ENCODE data around the gene RAB1B.

Gene RAB1B

DNA sequence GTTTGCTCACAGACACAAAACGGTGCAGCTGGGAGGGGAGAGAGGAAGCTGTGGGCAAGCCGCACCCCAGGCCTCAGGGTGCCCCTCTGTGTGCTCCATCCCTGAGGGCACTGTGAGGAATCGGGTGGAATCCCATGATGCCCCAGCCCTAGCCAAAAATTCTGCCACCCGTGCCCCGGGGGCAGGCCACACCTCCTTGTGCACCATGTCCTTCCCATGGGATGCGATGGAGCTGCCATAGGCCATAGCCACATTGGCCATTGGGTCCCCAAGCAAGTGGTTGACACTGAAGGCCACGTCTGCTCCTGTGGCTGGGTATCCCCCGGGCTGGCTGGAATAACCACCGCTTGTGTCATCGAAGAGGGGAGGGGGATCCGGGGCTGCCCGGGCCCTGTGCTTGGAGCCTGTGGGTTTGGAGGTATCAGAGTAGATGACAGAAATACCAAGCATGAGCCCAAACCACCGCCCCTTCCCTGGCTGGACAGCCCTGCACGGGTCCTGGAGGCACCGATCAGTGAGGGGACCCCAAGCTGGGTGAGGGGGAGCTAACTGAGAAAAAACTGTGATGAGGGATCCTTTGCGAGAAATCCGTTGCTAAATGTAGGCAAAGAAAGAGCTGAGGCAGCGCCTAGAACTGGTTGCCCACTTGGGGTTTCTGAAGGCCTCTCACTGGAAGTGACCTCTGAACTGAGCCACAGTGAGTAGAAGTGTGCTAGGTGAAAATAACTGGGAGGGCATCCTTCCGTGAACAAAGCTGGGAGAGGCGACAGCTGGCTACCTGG, 19.6 kb downstream of the RAB1B start:
- Mint-ChIP-seq H3K27ac (peak overlapping the region; percentile 91), H3K4me1 (ENCODE audit: low read depth) (peaks cover 16% of the 10 kb centered on the region), H3K27me3 (ENCODE audit: low read depth) (peaks cover 25% of the 10 kb centered on the region), H3K9me3 (no peaks in the 10 kb centered on the region), H3K36me3 (ENCODE audit: low read depth) (peaks cover 3% of the 10 kb centered on the region), H3K4me3 (peak overlapping the region; percentile 92)
- no peak for DNase-seq (ENCODE audit: low spot score)

DNA sequence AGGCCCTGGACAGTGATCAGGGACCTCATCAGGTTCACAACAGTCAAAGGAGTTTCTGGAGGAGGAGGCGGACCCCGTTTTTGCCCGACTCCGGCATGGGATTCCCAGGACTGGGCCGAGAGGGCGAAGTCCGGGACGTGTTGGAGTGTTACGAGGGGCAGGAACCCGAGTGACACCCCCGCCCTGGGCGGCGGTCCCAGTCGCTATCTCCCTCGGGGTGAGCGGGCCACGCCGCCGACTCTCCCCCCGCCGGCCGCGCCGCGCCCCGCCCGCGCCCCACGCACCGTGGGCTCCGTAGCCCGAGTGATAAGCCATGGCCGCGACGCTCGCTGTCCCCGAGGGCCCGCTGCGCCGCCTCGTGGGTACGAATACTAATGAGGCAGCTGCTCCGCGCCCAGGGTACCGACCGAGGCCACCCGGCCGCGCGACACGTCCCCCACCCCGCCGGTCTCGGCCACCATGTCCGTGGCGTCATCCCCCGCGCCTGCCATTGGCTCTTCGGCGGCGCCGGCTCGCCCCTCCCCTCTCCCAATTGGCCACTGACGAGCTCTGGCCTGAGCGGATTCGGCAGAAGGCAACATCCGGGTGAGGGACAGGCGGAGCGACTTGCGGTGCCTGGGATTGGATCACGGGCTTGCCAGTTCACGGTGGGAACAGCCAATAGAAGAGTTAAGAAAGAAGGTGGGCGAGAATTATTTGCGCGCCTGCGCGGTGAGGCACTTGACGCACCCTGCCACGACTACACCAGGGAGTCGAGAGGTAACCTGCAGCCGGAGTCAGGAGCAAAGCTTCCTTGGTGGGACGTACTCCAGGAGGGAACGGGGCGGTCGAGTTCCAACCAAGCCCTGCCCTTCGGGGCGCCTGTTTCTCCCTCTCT, 20.5 kb downstream of the RAB1B start, which contains the start of gene YIF1A:
TSS of gene YIF1A (minus strand) at position 473 of the 877 bp plus-strand sequence. CDS start at position 315, 158 bp downstream.
- Mint-ChIP-seq H3K9me3 (no peaks in the 10 kb centered on the region), H3K27me3 (ENCODE audit: low read depth) (peaks cover 32% of the 10 kb centered on the region), H3K27ac (peak within 1 kb of the TSS; percentile 92), H3K36me3 (ENCODE audit: low read depth) (peaks cover 3% of the 10 kb centered on the region), H3K4me1 (ENCODE audit: low read depth) (peaks cover 16% of the 10 kb centered on the region), H3K4me3 (peak within 1 kb of the TSS; percentile 92)
- DNase-seq (ENCODE audit: low spot score): peak; percentile 99

DNA sequence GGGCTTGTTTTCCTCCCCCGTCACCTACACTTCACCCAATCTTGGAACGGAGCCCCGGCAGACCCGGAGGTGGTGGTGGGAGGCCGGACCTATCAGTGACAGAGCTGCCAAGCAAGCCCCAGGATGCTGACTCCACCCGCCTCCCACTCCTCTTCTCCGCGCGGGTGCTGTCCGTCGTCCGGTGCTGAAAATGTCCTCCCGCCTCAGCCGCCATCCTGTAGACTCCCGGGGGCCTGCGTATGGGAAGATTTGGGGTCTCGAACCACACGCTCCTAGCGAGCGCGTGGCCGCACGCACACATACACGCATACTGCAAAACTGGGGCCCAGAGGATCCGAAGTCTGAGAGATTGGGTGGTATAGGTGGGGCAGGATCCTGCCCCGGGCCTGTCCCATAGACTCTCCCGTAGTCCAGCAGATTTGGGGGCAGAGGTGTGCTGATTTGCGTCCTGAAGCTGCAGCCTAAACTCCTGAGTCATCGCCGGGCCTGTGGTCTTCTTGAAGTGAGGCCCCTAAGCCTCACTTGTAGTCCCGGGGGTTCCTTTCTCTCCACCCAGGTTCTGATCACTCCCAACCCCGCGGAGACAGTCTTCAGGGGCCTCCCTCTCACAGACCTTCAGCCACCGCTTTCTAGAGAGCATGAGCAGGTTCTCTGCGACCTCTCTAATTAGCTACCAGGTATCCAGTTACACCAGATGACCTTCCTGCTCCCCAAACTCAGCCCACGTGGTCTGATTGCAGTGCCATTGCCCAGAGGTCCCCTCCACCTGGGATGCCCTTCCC, 21.3 kb downstream of the RAB1B start:
- Mint-ChIP-seq H3K27ac (peak overlapping the region; percentile 92), H3K27me3 (ENCODE audit: low read depth) (peaks cover 34% of the 10 kb centered on the region), H3K4me1 (ENCODE audit: low read depth) (peaks cover 16% of the 10 kb centered on the region), H3K4me3 (peak overlapping the region; percentile 87), H3K36me3 (ENCODE audit: low read depth) (peaks cover 3% of the 10 kb centered on the region), H3K9me3 (no peaks in the 10 kb centered on the region)
- DNase-seq (ENCODE audit: low spot score): peak; percentile 86

- peak overlapping the region; percentile 87 for H3K4me3 Mint-ChIP-seq
- no peak overlapping the region for H3K27ac Mint-ChIP-seq
- H3K27me3 Mint-ChIP-seq (ENCODE audit: low read depth): peaks cover 34% of the 10 kb centered on the region
- no peaks in the 10 kb centered on the region for H3K9me3 Mint-ChIP-seq
- H3K36me3 Mint-ChIP-seq (ENCODE audit: low read depth): peaks cover 3% of the 10 kb centered on the region
- DNase-seq (ENCODE audit: low spot score): no peak
- H3K4me1 Mint-ChIP-seq (ENCODE audit: low read depth): peaks cover 16% of the 10 kb centered on the region
These were observed 21.8 kb downstream of the RAB1B start for GRCh38 chr11:66290330-66290621.

DNA sequence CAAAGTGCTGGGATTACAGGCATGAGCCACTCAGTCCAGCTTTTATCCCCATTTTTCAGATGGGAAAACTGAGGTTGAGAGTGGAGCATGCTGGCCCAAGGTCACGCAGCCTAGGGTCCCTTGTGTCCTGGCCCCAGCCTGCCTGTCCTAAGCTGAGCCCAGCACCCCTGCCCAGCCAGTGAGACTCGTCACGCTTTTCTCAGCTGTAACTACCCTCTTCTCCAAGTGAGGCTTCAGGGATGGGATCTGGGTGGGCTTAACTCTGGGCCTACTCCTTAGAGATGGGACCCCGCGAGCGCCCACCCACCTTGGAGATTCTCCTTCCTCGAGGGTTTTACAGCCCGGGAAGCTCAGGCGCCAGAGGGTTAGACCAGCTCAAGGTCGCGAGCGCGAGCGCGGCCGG, 22.9 kb downstream of the RAB1B start:
- no peak for DNase-seq (ENCODE audit: low spot score)
- Mint-ChIP-seq H3K27ac (no peak overlapping the region), H3K9me3 (no peaks in the 10 kb centered on the region), H3K36me3 (ENCODE audit: low read depth) (peaks cover 3% of the 10 kb centered on the region), H3K27me3 (ENCODE audit: low read depth) (peaks cover 36% of the 10 kb centered on the region), H3K4me1 (ENCODE audit: low read depth) (peaks cover 16% of the 10 kb centered on the region), H3K4me3 (no peak overlapping the region)

- Mint-ChIP-seq H3K9me3 (no peaks in the 10 kb centered on the region), H3K27me3 (ENCODE audit: low read depth) (peaks cover 37% of the 10 kb centered on the region), H3K4me1 (ENCODE audit: low read depth) (peaks cover 16% of the 10 kb centered on the region), H3K27ac (no peak within 1 kb of the TSS), H3K36me3 (ENCODE audit: low read depth) (peaks cover 3% of the 10 kb centered on the region), H3K4me3 (peak within 1 kb of the TSS; percentile 87)
- DNase-seq (ENCODE audit: low spot score): no peak
These were observed 23.5 kb downstream of the RAB1B start, which contains the start of gene TMEM151A for GRCh38 chr11:66291706-66292542. Gene TMEM151A (plus strand): TSS chr11:66291894. CDS start chr11:66292014, 120 bp downstream.

GRCh38 chr11:66292543-66293332, 24.3 kb downstream of the RAB1B start:
- H3K36me3 Mint-ChIP-seq (ENCODE audit: low read depth): peaks cover 3% of the 10 kb centered on the region
- H3K27ac Mint-ChIP-seq: no peak overlapping the region
- peaks cover 13% of the 10 kb centered on the region for H3K4me1 Mint-ChIP-seq (ENCODE audit: low read depth)
- H3K27me3 Mint-ChIP-seq (ENCODE audit: low read depth): peaks cover 37% of the 10 kb centered on the region
- no peak for DNase-seq (ENCODE audit: low spot score)
- peak overlapping the region; percentile 37 for H3K4me3 Mint-ChIP-seq
- H3K9me3 Mint-ChIP-seq: no peaks in the 10 kb centered on the region

DNA sequence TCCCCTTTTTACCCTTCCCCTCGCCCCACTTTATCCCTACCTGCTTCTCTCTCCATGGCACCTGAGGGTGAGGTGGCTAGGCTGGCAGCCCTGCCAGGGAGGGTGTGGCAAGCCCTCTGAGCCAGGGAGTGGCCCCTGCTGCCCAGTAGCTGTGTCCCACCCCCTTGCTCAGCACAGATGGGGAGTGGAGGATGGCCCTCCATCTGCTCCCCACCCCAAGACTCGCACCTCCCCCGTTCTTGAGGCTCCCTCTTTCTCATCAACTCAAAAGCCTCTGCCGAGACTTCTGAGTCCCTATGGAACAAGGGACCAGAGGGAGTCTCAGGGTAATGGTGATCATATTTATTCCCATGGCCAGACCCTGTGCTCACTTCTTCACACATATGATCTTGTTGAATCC, 24.9 kb downstream of the RAB1B start:
- Mint-ChIP-seq H3K4me1 (ENCODE audit: low read depth) (peaks cover 13% of the 10 kb centered on the region), H3K9me3 (no peaks in the 10 kb centered on the region), H3K27me3 (ENCODE audit: low read depth) (peaks cover 37% of the 10 kb centered on the region), H3K4me3 (peak overlapping the region; percentile 15), H3K36me3 (ENCODE audit: low read depth) (peaks cover 3% of the 10 kb centered on the region), H3K27ac (no peak overlapping the region)
- no peak for DNase-seq (ENCODE audit: low spot score)

GRCh38 chr11:66293777-66294625, 25.6 kb downstream of the RAB1B start:
- Mint-ChIP-seq H3K9me3 (no peaks in the 10 kb centered on the region), H3K27me3 (ENCODE audit: low read depth) (peaks cover 37% of the 10 kb centered on the region), H3K27ac (no peak overlapping the region), H3K4me3 (no peak overlapping the region), H3K4me1 (ENCODE audit: low read depth) (peaks cover 13% of the 10 kb centered on the region), H3K36me3 (ENCODE audit: low read depth) (peaks cover 2% of the 10 kb centered on the region)
- no peak for DNase-seq (ENCODE audit: low spot score)

- peaks cover 1% of the 10 kb centered on the region for H3K36me3 Mint-ChIP-seq (ENCODE audit: low read depth)
- H3K4me1 Mint-ChIP-seq (ENCODE audit: low read depth): peaks cover 5% of the 10 kb centered on the region
- H3K27me3 Mint-ChIP-seq (ENCODE audit: low read depth): peaks cover 34% of the 10 kb centered on the region
- DNase-seq (ENCODE audit: low spot score): no peak
- no peaks in the 10 kb centered on the region for H3K9me3 Mint-ChIP-seq
- H3K4me3 Mint-ChIP-seq: no peak overlapping the region
- no peak overlapping the region for H3K27ac Mint-ChIP-seq
These were observed 26.5 kb downstream of the RAB1B start for GRCh38 chr11:66294626-66295620.

- Mint-ChIP-seq H3K36me3 (ENCODE audit: low read depth) (peaks cover under 1% of the 10 kb centered on the region), H3K9me3 (no peaks in the 10 kb centered on the region), H3K27me3 (ENCODE audit: low read depth) (peaks cover 17% of the 10 kb centered on the region)
These were observed 29.2 kb downstream of the RAB1B start for GRCh38 chr11:66297610-66298009.

More at GRCh38 chr11:66297610-66298009, 29.2 kb downstream of the RAB1B start:
- DNase-seq (ENCODE audit: low spot score): no peak
- H3K4me1 Mint-ChIP-seq (ENCODE audit: low read depth): peaks cover 2% of the 10 kb centered on the region
- no peak overlapping the region for H3K4me3 Mint-ChIP-seq
- H3K27ac Mint-ChIP-seq: no peak overlapping the region
